Ecto neural progenitor cell (in vitro differentiated cells): ENCODE data around the gene OR6K3.
"Not testable (repeated sequence)": the region's sequence is repeated elsewhere in the genome, so short reads cannot be mapped to it uniquely, and the experiment has no call there.

Source experiments
- DNase-seq: peaks from one replicate; pipeline ENCODE4 v3.0.0-alpha.2; 2018; ENCODE audit warnings: low spot score

OR6K3 gene

GRCh38 chr1:158720620-158721019 is at the start of gene OR6K3:
Gene OR6K3, minus strand, starts transcription at chr1:158720720. Its CDS starts 2,605 bp downstream, at chr1:158718115.
- no peak for DNase-seq

- no peak for DNase-seq
These were observed 33.9 kb upstream of the OR6K3 start, which contains the start of gene OR6K6 for GRCh38 chr1:158754420-158754819. Gene OR6K6, plus strand, starts transcription at chr1:158754720. Its CDS starts 168 bp downstream, at chr1:158754888.

GRCh38 chr1:158752155-158752712 is 31.7 kb upstream of the OR6K3 start:
- DNase-seq = no peak

GRCh38 chr1:158735848-158736247 is 15.3 kb upstream of the OR6K3 start:
- no peak for DNase-seq

- DNase-seq = no peak
These were observed 12.0 kb upstream of the OR6K3 start for GRCh38 chr1:158732524-158732923.

GRCh38 chr1:158731707-158732106 is 11.2 kb upstream of the OR6K3 start:
- DNase-seq = no peak

GRCh38 chr1:158730453-158730852 is 9.9 kb upstream of the OR6K3 start:
- no peak for DNase-seq

GRCh38 chr1:158728510-158729225 is 8.1 kb upstream of the OR6K3 start:
- DNase-seq = no peak

- no peak for DNase-seq
These were observed 3.9 kb upstream of the OR6K3 start for GRCh38 chr1:158724442-158724841.

GRCh38 chr1:158719664-158720063 is 856 bp downstream of the OR6K3 start:
- DNase-seq = no peak

GRCh38 chr1:158717344-158717743 is 3.2 kb downstream of the OR6K3 start:
- DNase-seq = no peak

GRCh38 chr1:158716335-158716734 is 4.2 kb downstream of the OR6K3 start:
- no peak for DNase-seq

GRCh38 chr1:158714754-158715153 is 5.8 kb downstream of the OR6K3 start:
- DNase-seq = no peak

- DNase-seq = no peak
These were observed 9.4 kb downstream of the OR6K3 start for GRCh38 chr1:158711098-158711497.

GRCh38 chr1:158706096-158706495 is 14.4 kb downstream of the OR6K3 start:
- DNase-seq = no peak

GRCh38 chr1:158700552-158700951 is 20.0 kb downstream of the OR6K3 start, which contains the start of gene OR6K2:
Gene OR6K2, minus strand, starts transcription at chr1:158700652. Its CDS starts 0 bp downstream, at chr1:158700652.
- DNase-seq = no peak

GRCh38 chr1:158694596-158694995 is 25.9 kb downstream of the OR6K3 start:
- no peak for DNase-seq

- DNase-seq = no peak
These were observed 28.2 kb downstream of the OR6K3 start for GRCh38 chr1:158692356-158692755.

- no peak for DNase-seq
These were observed 28.6 kb downstream of the OR6K3 start for GRCh38 chr1:158691907-158692306.

GRCh38 chr1:158691149-158691548 is 29.4 kb downstream of the OR6K3 start:
- not testable (repeated sequence) for DNase-seq

GRCh38 chr1:158689875-158690274 is 30.6 kb downstream of the OR6K3 start:
- no peak for DNase-seq

GRCh38 chr1:158689110-158689509 is 31.4 kb downstream of the OR6K3 start:
- DNase-seq = no peak

GRCh38 chr1:158688343-158688742 is 32.2 kb downstream of the OR6K3 start:
- not testable (repeated sequence) for DNase-seq

GRCh38 chr1:158687037-158687436 is 33.5 kb downstream of the OR6K3 start:
- no peak for DNase-seq
